ENCODE measurements around the gene BUD31.
A peak's percentile ranks its signal among the peaks of the same experiment; 100 is the strongest.
"Not testable (repeated sequence)": the region's sequence is repeated elsewhere in the genome, so short reads cannot be mapped to it uniquely, and the experiment has no call there.

Gene BUD31

DNA sequence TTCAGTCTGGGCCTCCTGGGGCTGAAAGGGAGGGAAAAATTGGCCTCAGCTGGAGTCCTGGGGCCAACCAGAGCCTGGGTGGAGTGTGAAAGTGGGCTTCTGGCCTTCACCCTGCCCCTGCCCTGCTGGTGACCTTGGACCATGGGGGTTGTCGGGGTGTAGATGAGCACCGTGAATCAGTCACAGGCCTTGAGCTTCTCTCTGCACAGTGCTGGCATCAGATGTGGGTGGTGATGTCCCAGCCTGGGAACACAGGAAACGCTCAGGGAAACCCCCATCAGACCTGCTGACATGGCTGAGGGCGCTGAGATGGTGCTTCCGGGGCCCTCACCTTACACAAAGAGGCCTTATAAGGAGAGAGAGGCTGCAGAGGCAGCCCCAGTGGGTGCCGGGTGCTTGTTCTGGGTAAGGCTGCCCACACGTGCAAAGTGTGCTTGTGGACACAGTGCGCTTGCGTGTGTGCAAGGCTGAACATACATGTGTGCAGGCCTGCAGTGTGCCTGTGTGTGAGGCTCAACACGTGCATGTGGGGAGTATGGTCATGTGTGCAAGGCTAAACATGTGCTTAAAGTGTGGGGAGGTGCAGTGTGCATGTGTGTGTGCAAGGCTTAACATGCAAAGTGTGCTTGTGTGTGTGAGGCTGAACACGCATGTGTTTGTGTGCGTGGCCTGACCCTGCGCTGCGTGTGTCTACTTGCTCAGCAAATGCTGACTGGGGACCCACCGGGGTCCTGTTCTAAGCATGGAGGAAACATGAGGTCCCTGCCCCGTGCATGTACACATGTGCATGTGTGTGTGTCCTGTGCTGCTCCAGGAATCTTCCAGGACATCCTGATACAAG is 27.7 kb upstream of the BUD31 start:
- DNase-seq (ENCODE audit: low read depth) = peak; percentile 21

DNA sequence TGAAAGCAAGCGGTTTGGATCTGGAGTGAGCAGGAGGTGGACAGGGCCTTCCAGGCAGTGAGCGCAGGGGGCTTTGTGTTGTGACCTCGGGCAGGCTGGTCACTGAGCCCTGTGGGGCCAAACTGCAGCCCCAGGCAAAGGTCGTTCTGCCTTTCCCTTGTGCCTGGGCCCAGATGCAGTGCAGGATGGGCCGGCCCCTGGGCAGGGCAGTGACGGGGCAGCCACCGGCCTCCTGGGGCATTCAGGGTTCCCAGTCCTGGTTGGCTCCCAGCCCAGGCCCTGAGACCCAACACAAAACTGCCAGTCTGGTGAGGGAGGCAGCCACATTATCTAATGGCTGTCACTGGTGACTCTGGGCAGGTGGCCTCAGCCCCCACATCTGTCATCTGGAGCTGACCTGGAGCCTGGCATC is 27.1 kb upstream of the BUD31 start:
- DNase-seq (ENCODE audit: low read depth) = no peak

DNA sequence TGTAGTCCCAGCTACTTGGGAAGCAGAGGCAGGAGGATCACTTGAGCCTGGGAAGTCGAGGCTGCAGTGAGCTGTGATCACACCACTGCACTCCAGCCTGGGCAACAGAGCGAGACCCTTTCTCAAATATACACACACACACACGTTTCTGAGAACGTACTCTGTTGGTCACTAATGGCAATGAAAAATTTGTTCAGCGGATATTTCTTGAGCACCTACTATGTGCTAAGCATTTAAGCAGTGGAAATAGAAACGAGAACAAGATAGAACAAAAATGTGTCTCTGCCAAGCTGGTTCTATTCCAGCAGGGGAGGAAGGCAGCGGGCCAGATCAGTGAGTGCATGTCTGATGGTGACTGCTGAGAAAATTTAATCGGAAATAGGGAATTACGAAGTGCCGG is 25.6 kb upstream of the BUD31 start:
- no peak for DNase-seq (ENCODE audit: low read depth)

DNA sequence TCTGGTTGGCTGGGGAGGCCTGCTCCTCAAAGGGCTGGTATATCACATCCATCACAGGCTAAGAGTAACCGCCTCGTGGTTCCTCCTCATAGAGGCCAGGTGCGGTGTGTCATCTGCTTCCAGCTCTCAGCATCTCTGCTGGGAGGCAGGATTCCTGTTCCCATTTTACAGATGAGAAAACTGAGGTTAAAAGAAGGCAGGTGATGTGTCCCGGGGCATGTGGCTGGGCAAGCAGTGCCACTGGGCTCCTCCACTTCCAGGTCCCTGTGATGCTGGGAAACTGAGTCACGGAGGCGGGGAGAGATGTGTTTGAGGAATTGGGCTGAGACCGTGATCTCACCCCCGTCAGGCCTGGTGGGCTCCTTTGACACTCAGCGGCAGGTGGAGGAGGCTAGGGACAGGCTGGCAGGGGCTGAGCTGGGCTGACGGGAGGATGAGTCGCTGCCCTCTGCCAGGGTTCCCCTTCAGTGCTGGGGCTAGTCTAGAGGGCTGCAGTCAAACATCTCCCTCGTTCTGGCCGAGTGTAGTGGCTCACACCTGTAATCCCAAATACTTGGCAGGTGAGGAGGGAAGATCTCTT is 24.9 kb upstream of the BUD31 start:
- DNase-seq (ENCODE audit: low read depth) = no peak

DNA sequence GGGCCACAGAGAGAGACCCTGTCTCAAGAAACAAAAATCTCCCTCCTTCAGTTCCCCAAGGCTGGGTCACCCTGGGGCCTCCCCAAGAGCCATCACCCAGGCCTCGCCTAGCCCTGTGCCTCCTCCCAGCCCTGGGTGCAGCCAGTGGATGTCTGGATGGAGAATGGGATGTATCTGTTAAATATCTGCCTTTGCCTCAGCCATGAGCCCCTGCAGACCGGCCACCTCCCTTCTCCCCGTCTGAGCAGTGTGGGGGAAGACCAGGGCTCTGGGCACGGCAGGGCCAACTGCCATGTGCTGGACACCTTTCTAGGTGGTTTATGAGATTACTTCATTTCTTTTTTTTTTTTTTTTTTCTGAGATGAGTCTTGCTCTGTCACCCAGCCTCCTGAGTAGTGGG is 24.2 kb upstream of the BUD31 start:
- no peak for DNase-seq (ENCODE audit: low read depth)

DNA sequence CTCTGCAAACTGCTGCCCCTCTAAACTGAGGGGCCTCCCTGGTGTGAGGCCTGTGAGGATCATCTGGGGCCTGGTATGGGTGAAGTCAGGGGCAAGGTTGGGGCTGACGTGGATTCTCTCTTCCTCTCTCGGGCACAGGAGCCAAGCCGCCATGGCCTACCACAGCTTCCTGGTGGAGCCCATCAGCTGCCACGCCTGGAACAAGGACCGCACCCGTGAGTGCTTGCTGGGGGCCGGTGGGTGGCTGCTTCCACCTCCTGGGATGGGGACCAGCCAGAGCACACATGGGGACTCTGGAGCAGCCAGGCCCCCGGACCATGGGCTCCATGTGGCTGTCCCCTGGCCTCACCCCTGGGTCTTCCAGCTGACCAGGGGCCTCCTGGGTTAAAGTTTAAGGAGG is 23.2 kb upstream of the BUD31 start:
- no peak for DNase-seq (ENCODE audit: low read depth)

DNA sequence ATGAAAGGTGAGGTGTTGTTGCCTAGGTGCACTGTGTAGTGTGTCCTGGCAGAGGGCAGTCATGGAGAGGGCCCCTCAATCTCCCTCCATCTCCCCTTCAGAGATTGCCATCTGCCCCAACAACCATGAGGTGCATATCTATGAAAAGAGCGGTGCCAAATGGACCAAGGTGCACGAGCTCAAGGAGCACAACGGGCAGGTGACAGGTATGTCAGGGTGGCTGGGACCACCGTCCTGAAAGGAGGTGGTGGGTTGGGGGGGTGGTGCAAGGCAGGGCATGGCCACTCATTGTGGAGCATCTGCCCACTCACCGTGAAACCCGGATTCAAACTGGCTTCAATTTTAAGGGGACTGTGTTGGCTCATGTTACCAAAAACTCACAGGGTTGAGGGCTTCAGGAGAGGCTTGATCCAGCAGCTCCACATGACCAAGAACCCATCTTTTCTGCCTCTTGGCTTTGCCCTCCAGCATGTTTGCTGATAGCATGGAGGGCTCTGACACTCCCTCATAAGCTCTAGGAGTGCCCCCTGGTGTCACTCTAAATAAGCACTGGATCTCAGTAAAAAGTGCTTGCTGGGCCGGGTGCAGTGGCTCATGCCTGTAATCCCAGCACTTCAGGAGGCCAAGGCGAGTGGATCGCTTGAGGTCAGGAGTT is 22.1 kb upstream of the BUD31 start:
- DNase-seq (ENCODE audit: low read depth) = peak; percentile 62

DNA sequence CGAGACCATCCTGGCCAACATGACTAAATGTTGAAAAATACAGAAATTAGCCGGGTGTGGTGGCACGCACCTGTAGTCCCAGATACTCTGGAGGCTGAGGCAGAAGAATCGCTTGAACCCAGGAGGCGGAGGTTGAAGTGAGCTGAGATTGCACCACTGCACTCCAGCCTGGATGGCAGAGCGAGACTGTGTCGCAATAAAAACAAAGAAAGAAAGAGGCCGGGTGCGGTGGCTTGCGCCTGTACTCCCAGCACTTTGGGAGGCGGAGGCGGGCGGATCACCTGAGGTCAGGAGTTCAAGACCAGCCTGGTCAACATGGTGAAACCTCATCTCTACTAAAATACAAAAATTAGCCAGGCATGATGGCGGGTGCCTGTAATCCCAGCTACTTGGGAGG is 21.5 kb upstream of the BUD31 start:
- DNase-seq (ENCODE audit: low read depth) = not testable (repeated sequence)

DNA sequence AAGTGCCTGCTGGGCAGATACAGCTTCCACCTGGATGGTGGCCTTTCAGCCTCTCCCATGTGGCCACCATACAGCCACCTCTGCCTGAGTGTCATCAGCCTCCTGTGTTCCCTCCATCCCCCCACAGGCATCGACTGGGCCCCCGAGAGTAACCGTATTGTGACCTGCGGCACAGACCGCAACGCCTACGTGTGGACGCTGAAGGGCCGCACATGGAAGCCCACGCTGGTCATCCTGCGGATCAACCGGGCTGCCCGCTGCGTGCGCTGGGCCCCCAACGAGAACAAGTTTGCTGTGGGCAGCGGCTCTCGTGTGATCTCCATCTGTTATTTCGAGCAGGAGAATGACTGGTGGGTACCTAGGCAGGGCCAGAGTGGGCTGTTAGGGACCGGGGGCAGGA is 20.9 kb upstream of the BUD31 start:
- DNase-seq (ENCODE audit: low read depth) = no peak

DNA sequence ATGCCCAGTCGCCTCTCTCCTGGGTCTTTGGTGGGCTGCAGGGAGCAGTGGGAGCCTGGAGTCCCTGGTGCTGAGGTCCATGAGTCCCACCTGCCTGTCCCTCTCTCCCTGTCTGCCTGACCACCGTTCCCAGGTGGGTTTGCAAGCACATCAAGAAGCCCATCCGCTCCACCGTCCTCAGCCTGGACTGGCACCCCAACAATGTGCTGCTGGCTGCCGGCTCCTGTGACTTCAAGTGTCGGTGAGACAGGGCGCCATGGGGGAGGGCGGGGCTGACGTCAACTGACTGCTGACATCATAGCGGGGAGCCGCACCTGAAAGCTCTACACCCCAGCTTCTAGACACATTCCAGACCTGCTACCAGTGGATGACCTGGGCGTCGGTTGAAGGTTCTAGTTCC is 19.0 kb upstream of the BUD31 start:
- no peak for DNase-seq (ENCODE audit: low read depth)

DNA sequence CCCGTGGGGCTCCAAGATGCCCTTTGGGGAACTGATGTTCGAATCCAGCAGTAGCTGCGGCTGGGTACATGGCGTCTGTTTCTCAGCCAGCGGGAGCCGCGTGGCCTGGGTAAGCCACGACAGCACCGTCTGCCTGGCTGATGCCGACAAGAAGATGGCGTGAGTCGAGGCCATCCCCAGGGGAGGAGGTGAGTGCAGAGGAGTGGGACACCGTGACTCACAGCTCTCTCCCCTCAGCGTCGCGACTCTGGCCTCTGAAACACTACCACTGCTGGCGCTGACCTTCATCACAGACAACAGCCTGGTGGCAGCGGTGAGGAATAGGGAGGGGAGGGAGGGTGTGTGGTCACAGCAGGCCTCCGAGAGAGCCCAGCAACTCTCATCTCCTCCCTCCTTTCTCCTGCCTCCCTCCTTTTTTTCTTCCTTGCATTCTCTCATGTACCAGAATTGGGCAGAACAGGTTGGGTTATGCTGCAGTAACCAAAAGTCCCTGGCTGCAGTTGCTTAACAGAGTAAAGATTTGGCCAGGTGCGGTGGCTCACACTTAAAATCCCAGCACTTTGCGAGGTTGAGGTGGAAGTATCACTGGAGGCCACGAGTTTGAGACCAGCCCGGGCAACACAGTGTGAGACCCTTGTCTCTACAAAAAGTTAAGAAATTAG is 17.7 kb upstream of the BUD31 start:
- DNase-seq (ENCODE audit: low read depth) = no peak

DNA sequence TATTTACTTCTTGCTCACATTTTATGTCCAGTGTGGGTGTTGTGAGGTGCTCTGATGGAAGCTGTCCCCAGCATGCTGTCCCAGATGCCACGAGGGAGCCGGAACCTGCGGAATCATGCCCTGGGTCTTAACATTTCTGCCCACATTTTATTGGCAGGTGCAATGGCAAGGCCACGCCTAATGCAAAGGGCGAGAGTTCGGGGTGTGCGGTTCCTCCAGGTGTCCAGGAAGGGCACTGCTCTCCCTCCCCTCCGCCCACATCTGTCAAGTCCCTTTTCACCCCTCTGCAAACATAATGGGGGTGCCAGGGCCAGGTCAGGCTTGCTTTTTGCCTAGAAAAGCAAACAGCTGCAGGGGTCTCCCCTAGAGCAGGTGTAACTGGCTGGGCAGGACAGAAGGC is 16.7 kb upstream of the BUD31 start:
- no peak for DNase-seq (ENCODE audit: low read depth)

DNA sequence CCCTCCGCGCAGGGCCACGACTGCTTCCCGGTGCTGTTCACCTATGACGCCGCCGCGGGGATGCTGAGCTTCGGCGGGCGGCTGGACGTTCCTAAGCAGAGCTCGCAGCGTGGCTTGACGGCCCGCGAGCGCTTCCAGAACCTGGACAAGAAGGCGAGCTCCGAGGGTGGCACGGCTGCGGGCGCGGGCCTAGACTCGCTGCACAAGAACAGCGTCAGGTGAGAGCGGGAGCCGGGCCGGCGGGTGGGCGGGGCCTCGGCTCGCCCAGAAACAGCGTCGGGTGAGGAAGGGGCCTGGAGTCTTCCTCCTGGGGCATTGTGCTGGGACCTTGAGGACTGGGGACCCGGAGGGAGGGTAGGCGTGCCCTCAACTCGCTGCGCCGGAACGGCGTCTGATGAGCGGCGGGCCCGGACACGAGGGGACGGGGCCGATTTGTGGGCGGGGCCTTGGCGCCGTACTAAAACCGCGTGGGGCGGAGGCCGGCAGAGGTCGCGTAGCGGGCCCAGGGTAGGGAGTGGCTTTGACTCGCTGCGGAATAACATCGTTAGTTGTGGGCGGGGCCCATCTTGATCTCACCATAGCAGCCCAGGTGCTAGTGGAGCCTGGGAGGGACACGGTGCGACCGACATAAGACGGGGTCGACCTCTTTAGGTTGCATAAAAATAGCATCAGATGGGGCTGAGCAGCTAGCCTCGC is 16.0 kb upstream of the BUD31 start:
- peak; percentile 65 for DNase-seq (ENCODE audit: low read depth)

DNA sequence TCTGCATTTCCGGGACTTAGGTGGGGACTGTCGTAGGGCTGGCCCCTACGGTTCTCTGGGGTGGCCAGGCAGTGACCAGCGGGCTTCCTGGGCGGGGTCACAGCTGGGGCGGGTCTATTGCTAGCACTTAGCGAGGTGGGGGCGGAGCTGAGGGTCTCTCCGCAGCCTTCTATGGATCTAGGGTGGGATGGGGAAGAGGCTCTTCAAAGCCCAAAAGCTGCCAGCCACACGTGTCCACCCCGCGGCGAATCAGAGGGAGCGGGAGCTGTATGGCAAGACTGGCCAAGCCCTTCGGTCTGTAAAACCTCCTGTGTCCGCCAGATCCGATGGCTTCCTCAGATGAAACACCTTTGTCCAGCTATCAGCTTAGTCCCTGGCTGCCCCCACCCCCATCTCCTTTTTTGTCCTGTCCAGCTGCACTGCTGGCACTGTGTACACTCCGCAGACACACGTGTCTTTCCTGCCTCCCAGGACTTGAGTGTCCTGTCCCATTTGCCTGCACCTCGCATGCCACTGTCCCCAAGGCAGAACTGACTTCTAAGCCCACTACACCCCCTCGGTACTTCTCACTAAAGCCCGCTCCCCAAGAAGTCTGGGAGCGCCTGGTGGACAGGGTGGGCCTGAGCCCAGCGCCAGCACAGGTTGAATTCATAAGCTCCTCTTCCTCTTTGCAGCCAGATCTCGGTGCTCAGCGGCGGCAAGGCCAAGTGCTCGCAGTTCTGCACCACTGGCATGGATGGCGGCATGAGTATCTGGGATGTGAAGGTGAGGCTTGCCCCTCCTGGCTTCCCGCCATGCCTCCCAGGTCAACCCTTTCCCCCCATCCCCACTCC is 15.2 kb upstream of the BUD31 start:
- no peak for DNase-seq (ENCODE audit: low read depth)

DNA sequence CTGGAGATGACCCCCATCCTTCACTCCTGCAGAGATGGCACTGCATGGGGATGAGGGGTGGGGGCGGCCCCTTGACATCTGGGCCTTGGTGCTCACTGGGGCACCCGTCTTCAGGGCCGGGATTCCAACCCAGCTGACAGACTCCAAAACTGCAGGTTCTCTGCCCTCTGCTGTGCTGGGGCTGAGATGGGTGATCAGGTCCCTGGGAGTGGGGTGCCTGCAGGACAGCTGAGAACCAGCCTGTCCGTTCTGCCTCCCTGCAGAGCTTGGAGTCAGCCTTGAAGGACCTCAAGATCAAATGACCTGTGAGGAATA is 14.6 kb upstream of the BUD31 start:
- no peak for DNase-seq (ENCODE audit: low read depth)

DNA sequence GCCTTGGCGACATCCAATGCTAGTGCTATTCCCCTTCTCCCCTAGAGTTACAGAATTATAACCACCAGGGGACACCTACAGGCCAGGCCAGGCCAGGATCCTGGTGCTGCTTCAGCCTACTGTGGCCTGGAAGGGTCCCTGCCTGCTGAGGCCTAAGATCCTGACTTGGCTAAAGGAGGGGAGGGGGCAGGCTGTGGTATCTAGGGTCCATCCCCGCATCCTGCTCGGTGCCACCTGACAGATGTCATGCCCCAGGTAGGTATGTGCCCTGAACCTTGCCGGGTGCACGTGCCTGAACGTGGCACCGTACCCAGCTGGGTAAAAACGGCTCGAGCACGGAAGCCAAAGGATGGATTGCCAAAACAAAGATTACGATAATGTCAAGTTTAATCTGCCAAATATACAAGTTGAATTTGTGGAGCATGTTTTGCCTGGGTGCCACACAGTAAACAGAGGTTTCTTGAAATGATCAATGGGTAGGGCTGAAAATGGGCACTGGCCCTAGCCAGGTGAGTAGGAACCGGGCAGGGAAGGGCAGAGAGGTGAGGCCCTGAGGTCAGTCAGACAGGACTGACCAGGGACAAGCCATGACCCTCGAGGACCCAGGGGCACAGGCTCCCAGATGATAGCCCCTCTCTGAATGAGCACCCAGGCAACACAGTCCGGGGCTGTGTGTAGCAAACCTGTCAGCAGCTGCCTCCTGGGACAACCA is 13.0 kb upstream of the BUD31 start:
- no peak for DNase-seq (ENCODE audit: low read depth)

DNA sequence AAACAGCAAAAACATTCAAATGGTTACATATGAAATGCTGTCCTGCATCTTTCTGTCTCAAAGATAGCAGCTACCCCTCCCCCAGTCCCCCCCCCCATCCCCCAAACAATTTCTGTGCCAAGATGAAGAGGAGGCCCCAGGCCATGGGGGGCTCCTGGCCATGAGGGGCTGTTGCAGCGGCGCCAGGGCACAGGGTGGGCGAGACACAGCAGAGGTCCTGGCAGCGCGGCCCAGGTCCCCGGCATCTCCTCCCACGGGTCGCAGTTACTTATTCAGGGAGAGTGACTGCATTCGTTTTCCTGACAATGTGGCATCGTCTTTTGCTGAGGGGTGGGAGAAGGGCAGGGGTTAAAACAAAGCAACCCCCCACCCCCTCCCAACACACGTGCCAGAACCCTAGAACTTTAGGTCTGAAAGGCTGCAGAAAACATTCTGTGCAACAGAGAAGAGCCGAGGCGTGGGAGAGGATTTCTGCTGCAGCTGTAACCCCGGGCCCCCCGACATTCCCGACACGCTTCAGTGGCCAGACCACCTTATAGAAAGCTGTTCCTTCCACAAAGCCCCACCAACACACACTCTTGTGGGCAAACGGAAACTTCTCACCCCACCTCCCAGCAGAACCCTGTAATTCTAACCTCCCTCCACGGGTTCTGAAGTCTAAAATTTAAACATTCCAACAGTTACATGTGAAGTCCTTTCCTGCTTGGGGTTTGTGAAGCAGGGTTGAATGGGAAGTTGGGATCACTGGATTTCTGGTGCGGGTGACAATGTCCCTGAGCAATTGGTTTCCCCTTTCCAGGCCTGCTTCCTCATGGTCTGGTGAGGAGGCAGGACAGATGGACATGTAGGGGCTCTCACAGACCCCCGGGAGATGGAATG is 12.1 kb upstream of the BUD31 start:
- DNase-seq (ENCODE audit: low read depth) = no peak

DNA sequence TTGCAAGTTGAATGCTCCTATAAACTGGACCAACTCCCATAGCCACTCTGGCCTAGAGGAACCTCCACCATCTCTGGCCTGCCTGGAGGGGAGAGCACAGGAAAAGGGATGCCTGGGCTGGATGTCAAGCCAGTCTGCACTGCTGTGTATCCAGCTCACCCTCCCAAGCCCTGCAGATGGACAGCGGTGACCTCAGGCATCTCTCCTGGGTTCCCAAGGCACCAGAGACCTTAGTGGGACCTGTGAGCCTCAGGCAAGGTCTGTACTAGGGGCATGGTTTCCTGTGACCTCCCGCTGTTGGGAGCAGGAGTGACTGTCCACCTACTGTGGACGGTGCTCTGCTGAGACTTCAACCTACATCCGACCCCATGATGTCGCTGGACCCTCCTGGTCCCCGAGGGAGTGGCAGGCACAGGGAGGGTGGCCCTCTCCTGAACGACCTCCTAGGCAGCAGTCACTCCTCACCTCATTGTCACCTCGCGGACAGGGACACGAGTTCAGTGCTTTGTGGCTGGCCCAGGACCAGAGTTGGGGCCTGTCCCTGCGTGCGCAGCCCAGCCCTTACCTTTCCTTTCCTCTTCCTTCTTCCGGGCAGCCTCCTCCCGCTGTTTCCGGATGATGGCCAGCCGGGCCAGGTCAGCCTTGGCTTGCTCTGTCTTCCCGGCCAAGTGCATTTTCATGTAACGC is 11.3 kb upstream of the BUD31 start:
- no peak for DNase-seq (ENCODE audit: low read depth)

DNA sequence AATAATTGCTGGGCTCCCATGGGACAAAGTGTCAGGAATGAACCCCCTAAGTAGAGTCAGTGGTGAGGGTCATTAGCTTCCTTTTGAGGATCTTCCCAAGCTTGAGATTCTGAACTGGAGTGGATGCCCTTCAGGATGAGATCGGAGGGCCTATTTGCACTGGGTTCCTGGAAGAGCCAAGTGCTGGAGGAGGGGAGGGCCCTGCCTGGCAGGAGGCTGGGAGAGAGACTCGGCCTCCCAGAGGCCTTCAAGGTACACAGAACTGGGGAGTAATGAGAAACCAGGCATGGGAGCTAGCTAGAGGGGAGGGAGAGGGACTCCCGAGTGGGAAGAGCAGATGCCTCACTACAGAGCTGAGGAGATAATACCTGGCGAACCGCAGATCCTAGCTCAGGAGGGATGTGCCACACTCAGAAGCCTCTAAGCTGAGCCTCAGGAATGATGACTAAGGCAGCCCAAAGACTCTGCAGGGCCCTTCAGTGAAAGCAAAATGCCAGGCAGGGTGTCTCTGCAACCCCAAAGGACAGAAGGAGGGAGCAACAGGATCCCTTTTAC is 9.8 kb upstream of the BUD31 start:
- peak; percentile 34 for DNase-seq (ENCODE audit: low read depth)
